ENCODE results near the gene ABHD3.
"Not testable (repeated sequence)": the region's sequence is repeated elsewhere in the genome, so short reads cannot be mapped to it uniquely, and the experiment has no call there.

GRCh38 chr18:21675354-21675753 lies 29.2 kb downstream of the ABHD3 start:
- not testable (repeated sequence) for TF ChIP-seq CTCF (IDR thresholded peaks at IDR 0.05); POLR2AphosphoS5 (IDR thresholded peaks at IDR 0.05; ENCODE audit: low read depth, low read length)

All from Panc1 (cell line).